ENCODE measurements around the gene FXYD2. TPM values are rescaled to one million over a fixed set of nuclear protein-coding genes. Genes with fewer than 3 reads are reported as not detected.

Gene FXYD2
- total RNA-seq, 1 experiment from 2014 or later = 9.0 TPM

GRCh38 chr11:117789241-117789640 is 35.3 kb downstream of the FXYD2 start:
- Mint-ChIP-seq H3K9me3 (ENCODE audit: low read depth, unreplicated experiment) (no peaks in the 10 kb centered on the region), H3K36me3 (ENCODE audit: insufficient read depth, unreplicated experiment) (no peaks in the 10 kb centered on the region), H3K4me1 (ENCODE audit: low read depth, unreplicated experiment) (no peaks in the 10 kb centered on the region), H3K27ac (ENCODE audit: unreplicated experiment) (no peak overlapping the region), H3K4me3 (ENCODE audit: low read depth, unreplicated experiment) (no peak overlapping the region), H3K27me3 (ENCODE audit: unreplicated experiment) (peaks cover 100% of the 10 kb centered on the region)
- no peak for TF ChIP-seq CTCF (IDR thresholded peaks at IDR 0.05; ENCODE audit: unreplicated experiment)
- intact Hi-C loops (cut with micrococcal nuclease; ENCODE audit: unreplicated experiment) = no loop called here
- CTCF ChIA-PET = no interaction called here
- BruUV-seq (replicated peaks) = no TSS peak
- no peak for DNase-seq

GRCh38 chr11:117786135-117786870 is 38.2 kb downstream of the FXYD2 start:
- intact Hi-C loops (cut with micrococcal nuclease; ENCODE audit: unreplicated experiment) = no loop called here
- H3K9me3 Mint-ChIP-seq (ENCODE audit: low read depth, unreplicated experiment) = no peaks in the 10 kb centered on the region
- no peak for TF ChIP-seq CTCF (IDR thresholded peaks at IDR 0.05; ENCODE audit: unreplicated experiment)
- no TSS peak for BruUV-seq (replicated peaks)
- H3K4me1 Mint-ChIP-seq (ENCODE audit: low read depth, unreplicated experiment) = no peaks in the 10 kb centered on the region
- H3K36me3 Mint-ChIP-seq (ENCODE audit: insufficient read depth, unreplicated experiment) = no peaks in the 10 kb centered on the region
- CTCF ChIA-PET = no interaction called here
- no peak for DNase-seq
- H3K27me3 Mint-ChIP-seq (ENCODE audit: unreplicated experiment) = peaks cover 92% of the 10 kb centered on the region
- H3K27ac Mint-ChIP-seq (ENCODE audit: unreplicated experiment) = no peak overlapping the region
- no peak overlapping the region for H3K4me3 Mint-ChIP-seq (ENCODE audit: low read depth, unreplicated experiment)

- DNase-seq = no peak
- Mint-ChIP-seq H3K27ac (ENCODE audit: unreplicated experiment) (no peak overlapping the region), H3K36me3 (ENCODE audit: insufficient read depth, unreplicated experiment) (no peaks in the 10 kb centered on the region), H3K9me3 (ENCODE audit: low read depth, unreplicated experiment) (no peaks in the 10 kb centered on the region), H3K4me3 (ENCODE audit: low read depth, unreplicated experiment) (no peak overlapping the region), H3K27me3 (ENCODE audit: unreplicated experiment) (peaks cover 92% of the 10 kb centered on the region), H3K4me1 (ENCODE audit: low read depth, unreplicated experiment) (no peaks in the 10 kb centered on the region)
- no TSS peak for BruUV-seq (replicated peaks)
- CTCF ChIA-PET = no interaction called here
- no peak for TF ChIP-seq CTCF (IDR thresholded peaks at IDR 0.05; ENCODE audit: unreplicated experiment)
- intact Hi-C loops (cut with micrococcal nuclease; ENCODE audit: unreplicated experiment) = no loop called here
Measured at GRCh38 chr11:117782101-117782500, 42.4 kb downstream of the FXYD2 start.

GRCh38 chr11:117781627-117782026 is 42.9 kb downstream of the FXYD2 start:
- Mint-ChIP-seq H3K4me1 (ENCODE audit: low read depth, unreplicated experiment) (no peaks in the 10 kb centered on the region), H3K27me3 (ENCODE audit: unreplicated experiment) (peaks cover 92% of the 10 kb centered on the region), H3K9me3 (ENCODE audit: low read depth, unreplicated experiment) (no peaks in the 10 kb centered on the region), H3K4me3 (ENCODE audit: low read depth, unreplicated experiment) (no peak overlapping the region), H3K36me3 (ENCODE audit: insufficient read depth, unreplicated experiment) (no peaks in the 10 kb centered on the region), H3K27ac (ENCODE audit: unreplicated experiment) (no peak overlapping the region)
- CTCF ChIA-PET = no interaction called here
- TF ChIP-seq CTCF (IDR thresholded peaks at IDR 0.05; ENCODE audit: unreplicated experiment) = no peak
- no peak for DNase-seq
- no TSS peak for BruUV-seq (replicated peaks)
- intact Hi-C loops (cut with micrococcal nuclease; ENCODE audit: unreplicated experiment) = no loop called here

Measured in Calu3 (cell line).